OCI-LY1 (cell line): ENCODE measurements around the gene TNFRSF1A.

Experiments used
- H2AFZ ChIP-seq: fragments of 200-600 bp; sonication (generic), shearing (Covaris generic); 2 replicates; pipeline ENCODE4 v1.6.0; 2014; ENCODE audit warnings: antibody characterized with exemption, mild to moderate bottlenecking, low read length
- H3F3A ChIP-seq: fragments of 200-600 bp; sonication (generic), shearing (Covaris generic); 2 replicates; pipeline ENCODE4 v1.6.0; 2014; ENCODE audit warnings: mild to moderate bottlenecking, antibody characterized with exemption, low read length, moderate library complexity; ENCODE audit not compliant: insufficient read depth
- H3K27ac ChIP-seq: fragments of 200-600 bp; sonication (generic); 2 replicates; pipeline ENCODE4 v1.5.1; 2014; ENCODE audit warnings: low read length, mixed run types, mild to moderate bottlenecking, low read depth; ENCODE audit not compliant: poor library complexity, severe bottlenecking
- H3K27me3 ChIP-seq: fragments of 200-600 bp; sonication (generic); 2 replicates; pipeline ENCODE4 v1.6.0; 2014; ENCODE audit warnings: antibody characterized with exemption, mild to moderate bottlenecking, low read length, moderate library complexity; ENCODE audit not compliant: insufficient read depth
- H3K36me3 ChIP-seq: fragments of 200-600 bp; sonication (generic); 2 replicates; pipeline ENCODE4 v1.6.1; 2014; ENCODE audit warnings: mild to moderate bottlenecking, antibody characterized with exemption, low read length, moderate library complexity, mixed read lengths; ENCODE audit not compliant: insufficient read depth
- H3K4me1 ChIP-seq: fragments of 200-600 bp; sonication (generic); 2 replicates; pipeline ENCODE4 v1.5.1; 2014; ENCODE audit warnings: mild to moderate bottlenecking, low read length, moderate library complexity; ENCODE audit not compliant: insufficient read depth, severe bottlenecking
- H3K4me2 ChIP-seq: fragments of 200-600 bp; sonication (generic), shearing (Covaris generic); 2 replicates; pipeline ENCODE4 v1.6.1; 2014; ENCODE audit warnings: low read length
- H3K4me3 ChIP-seq: fragments of 200-600 bp; sonication (generic); 2 replicates; pipeline ENCODE4 v1.5.1; 2014; ENCODE audit warnings: low read length, low read depth, mild to moderate bottlenecking, mixed read lengths; ENCODE audit not compliant: poor library complexity, severe bottlenecking
- H3K79me2 ChIP-seq: fragments of 200-600 bp; shearing (Covaris generic); 2 replicates; pipeline ENCODE4 v1.6.1; 2016; ENCODE audit warnings: mixed run types, low read length, mixed read lengths; ENCODE audit not compliant: insufficient read depth
- H3K9ac ChIP-seq: fragments of 200-600 bp; sonication (generic), shearing (Covaris generic); 2 replicates; pipeline ENCODE4 v1.6.1; 2014; ENCODE audit warnings: mild to moderate bottlenecking, low read length, mixed read lengths
- H3K9me2 ChIP-seq: fragments of 200-600 bp; sonication (generic), shearing (Covaris generic); 2 replicates; pipeline ENCODE4 v1.6.1; 2014; ENCODE audit warnings: low read depth, mild to moderate bottlenecking, low read length, mixed read lengths
- H3K9me3 ChIP-seq: fragments of 200-600 bp; shearing (Covaris generic); 2 replicates; pipeline ENCODE4 v1.6.1; 2014; ENCODE audit warnings: low read length, mixed read lengths
- H4K20me1 ChIP-seq: fragments of 200-600 bp; sonication (generic), shearing (Covaris generic); 2 replicates; pipeline ENCODE4 v1.6.0; 2016; ENCODE audit warnings: mild to moderate bottlenecking, low read length; ENCODE audit not compliant: insufficient read depth
- CTCF ChIP-seq: fragments of 200-600 bp; sonication (generic), shearing (Covaris generic); IDR thresholded peaks from 2 replicates; pipeline ENCODE4 v1.5.1; 2017; ENCODE audit warnings: mild to moderate bottlenecking, antibody characterized with exemption, low read length, moderate library complexity, mixed read lengths
- EZH2 ChIP-seq: fragments of 200-600 bp; sonication (generic), shearing (Covaris generic); IDR thresholded peaks from 2 replicates; pipeline ENCODE4 v1.8.0; 2017; ENCODE audit warnings: borderline replicate concordance, mixed run types, mild to moderate bottlenecking, antibody characterized with exemption, low read length, moderate library complexity, mixed read lengths

The TNFRSF1A gene

DNA sequence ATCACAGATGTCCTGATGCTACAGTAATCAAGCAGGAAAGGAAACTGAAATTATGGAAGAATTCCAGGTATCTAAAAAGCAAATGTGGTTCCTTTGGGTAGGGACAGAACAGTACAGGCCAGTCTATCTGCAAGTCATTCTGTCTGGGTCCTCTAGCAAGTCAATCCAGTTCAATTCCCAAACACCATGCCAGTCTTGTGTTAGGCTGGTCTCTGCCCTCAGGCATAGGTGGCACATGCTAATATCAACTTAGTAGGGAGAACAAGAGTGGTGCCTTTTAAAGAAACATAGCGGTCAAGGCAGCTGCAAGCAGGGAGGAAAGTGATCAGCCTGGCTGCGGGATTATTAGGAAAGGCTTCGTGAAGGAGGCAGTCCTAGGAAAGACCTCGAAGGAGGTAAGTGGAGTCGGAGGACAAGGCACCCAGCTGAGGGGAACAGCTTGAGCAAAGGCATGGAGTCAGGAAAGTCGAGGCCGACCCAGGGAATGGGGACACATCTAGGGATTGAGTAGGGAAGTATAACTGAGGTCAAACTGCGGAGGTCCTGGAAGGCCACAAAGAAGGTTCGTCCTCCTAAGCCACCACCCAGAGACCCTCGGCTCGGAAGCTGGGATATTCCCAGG lies 35.2 kb downstream of the TNFRSF1A start:
- H3K4me1 ChIP-seq: no peaks in the 10 kb centered on the region
- peaks cover 5% of the 10 kb centered on the region; the same call in 1 of the 2 replicates for H3K27me3 ChIP-seq
- H3F3A ChIP-seq: no peaks in the 10 kb centered on the region
- H2AFZ ChIP-seq: no peak overlapping the region
- no peaks in the 10 kb centered on the region for H3K9me3 ChIP-seq
- H3K4me3 ChIP-seq: no peak overlapping the region
- H3K79me2 ChIP-seq: no peaks in the 10 kb centered on the region
- H3K36me3 ChIP-seq: no peaks in the 10 kb centered on the region
- no peak overlapping the region for H3K9ac ChIP-seq
- TF ChIP-seq CTCF (no peak), EZH2 (no peak)
- no peaks in the 10 kb centered on the region for H3K9me2 ChIP-seq
- H3K4me2 ChIP-seq: no peak overlapping the region
- H3K27ac ChIP-seq: no peak overlapping the region
- H4K20me1 ChIP-seq: no peaks in the 10 kb centered on the region

GRCh38 chr12:6306151-6306550 lies 35.7 kb downstream of the TNFRSF1A start:
- H3K4me1 ChIP-seq: no peaks in the 10 kb centered on the region
- TF ChIP-seq EZH2: no peak
- TF ChIP-seq CTCF: no peak

GRCh38 chr12:6303071-6303470 lies 38.8 kb downstream of the TNFRSF1A start:
- Histone ChIP-seq H3F3A (no peaks in the 10 kb centered on the region), H3K9ac (no peak overlapping the region), H3K79me2 (no peaks in the 10 kb centered on the region), H3K9me3 (no peaks in the 10 kb centered on the region), H3K36me3 (no peaks in the 10 kb centered on the region), H3K4me1 (no peaks in the 10 kb centered on the region), H3K4me3 (no peak overlapping the region), H3K27me3 (peaks cover 5% of the 10 kb centered on the region; the same call in 1 of the 2 replicates), H4K20me1 (no peaks in the 10 kb centered on the region), H2AFZ (no peak overlapping the region), H3K4me2 (no peak overlapping the region), H3K27ac (no peak overlapping the region), H3K9me2 (no peaks in the 10 kb centered on the region)
- TF ChIP-seq CTCF (no peak), EZH2 (no peak)

More at GRCh38 chr12:6306151-6306550, 35.7 kb downstream of the TNFRSF1A start:
- peaks cover 5% of the 10 kb centered on the region; the same call in 1 of the 2 replicates for H3K27me3 ChIP-seq
- no peaks in the 10 kb centered on the region for H4K20me1 ChIP-seq
- no peaks in the 10 kb centered on the region for H3K36me3 ChIP-seq
- no peak overlapping the region for H3K9ac ChIP-seq
- H3K9me3 ChIP-seq: no peaks in the 10 kb centered on the region
- no peak overlapping the region for H3K4me2 ChIP-seq
- no peaks in the 10 kb centered on the region for H3K79me2 ChIP-seq
- no peaks in the 10 kb centered on the region for H3K9me2 ChIP-seq
- no peak overlapping the region for H3K4me3 ChIP-seq
- no peaks in the 10 kb centered on the region for H3F3A ChIP-seq
- H3K27ac ChIP-seq: no peak overlapping the region
- H2AFZ ChIP-seq: no peak overlapping the region
